IPS-NIHi11 (cell line): ENCODE measurements around the gene OR8B2.
A peak's percentile ranks its signal among the peaks of the same experiment; 100 is the strongest.
"Not testable (repeated sequence)": the region's sequence is repeated elsewhere in the genome, so short reads cannot be mapped to it uniquely, and the experiment has no call there.

Experiments used
- DNase-seq: peaks from one replicate; pipeline ENCODE4 v3.0.0; 2012; ENCODE audit warnings: mixed read lengths, low spot score

Gene OR8B2

GRCh38 chr11:124384399-124384798 lies at the start of gene OR8B2:
Gene OR8B2 (minus strand): TSS chr11:124384499. CDS start chr11:124383343, 1,156 bp downstream.
- no peak for DNase-seq

- no peak for DNase-seq
Measured at GRCh38 chr11:124429599-124429998, 45.3 kb upstream of the OR8B2 start.

- no peak for DNase-seq
Measured at GRCh38 chr11:124424384-124424921, 40.2 kb upstream of the OR8B2 start, which contains the start of gene OR8B4. Gene OR8B4 (minus strand): TSS chr11:124424871. CDS start chr11:124424871, 0 bp downstream.

GRCh38 chr11:124421043-124421442 lies 36.7 kb upstream of the OR8B2 start:
- DNase-seq = no peak

GRCh38 chr11:124415356-124415923 lies 31.1 kb upstream of the OR8B2 start:
- peak; percentile 37 for DNase-seq

GRCh38 chr11:124409906-124410305 lies 25.6 kb upstream of the OR8B2 start:
- DNase-seq = no peak

- DNase-seq = no peak
Measured at GRCh38 chr11:124405581-124405980, 21.3 kb upstream of the OR8B2 start.

GRCh38 chr11:124403186-124403585 lies 18.9 kb upstream of the OR8B2 start:
- DNase-seq = not testable (repeated sequence)

- peak; percentile 56 for DNase-seq
Measured at GRCh38 chr11:124402326-124402922, 18.1 kb upstream of the OR8B2 start.

GRCh38 chr11:124398924-124399323 lies 14.6 kb upstream of the OR8B2 start, which contains the start of gene OR8B3:
Gene OR8B3 (minus strand): TSS chr11:124399024. CDS start chr11:124397351, 1,673 bp downstream.
- DNase-seq = no peak

GRCh38 chr11:124396847-124397246 lies 12.5 kb upstream of the OR8B2 start:
- DNase-seq = not testable (repeated sequence)

- DNase-seq = no peak
Measured at GRCh38 chr11:124394408-124394807, 10.1 kb upstream of the OR8B2 start.

- not testable (repeated sequence) for DNase-seq
Measured at GRCh38 chr11:124382857-124383256, 1.4 kb downstream of the OR8B2 start.

- DNase-seq = no peak
Measured at GRCh38 chr11:124380585-124380984, 3.7 kb downstream of the OR8B2 start.

- no peak for DNase-seq
Measured at GRCh38 chr11:124376280-124376679, 8.0 kb downstream of the OR8B2 start.

- DNase-seq = no peak
Measured at GRCh38 chr11:124359566-124359965, 24.7 kb downstream of the OR8B2 start.

- no peak for DNase-seq
Measured at GRCh38 chr11:124346311-124346955, 37.9 kb downstream of the OR8B2 start.

GRCh38 chr11:124344346-124344745 lies 40.0 kb downstream of the OR8B2 start:
- DNase-seq = no peak

- no peak for DNase-seq
Measured at GRCh38 chr11:124340142-124340447, 44.2 kb downstream of the OR8B2 start.

- DNase-seq = no peak
Measured at GRCh38 chr11:124339396-124340141, 44.7 kb downstream of the OR8B2 start.
